Activated T-cell treated with anti-CD3 and anti-CD28 coated beads for 1 hour (primary cell): Measurements from ENCODE around the gene ITGB5.
"Not testable (repeated sequence)": the region's sequence is repeated elsewhere in the genome, so short reads cannot be mapped to it uniquely, and the experiment has no call there.

Experiments
- DNase-seq: peaks from one replicate; pipeline ENCODE4 v3.0.0-alpha.2; 2020; ENCODE audit warnings: low read depth

Gene ITGB5

DNA sequence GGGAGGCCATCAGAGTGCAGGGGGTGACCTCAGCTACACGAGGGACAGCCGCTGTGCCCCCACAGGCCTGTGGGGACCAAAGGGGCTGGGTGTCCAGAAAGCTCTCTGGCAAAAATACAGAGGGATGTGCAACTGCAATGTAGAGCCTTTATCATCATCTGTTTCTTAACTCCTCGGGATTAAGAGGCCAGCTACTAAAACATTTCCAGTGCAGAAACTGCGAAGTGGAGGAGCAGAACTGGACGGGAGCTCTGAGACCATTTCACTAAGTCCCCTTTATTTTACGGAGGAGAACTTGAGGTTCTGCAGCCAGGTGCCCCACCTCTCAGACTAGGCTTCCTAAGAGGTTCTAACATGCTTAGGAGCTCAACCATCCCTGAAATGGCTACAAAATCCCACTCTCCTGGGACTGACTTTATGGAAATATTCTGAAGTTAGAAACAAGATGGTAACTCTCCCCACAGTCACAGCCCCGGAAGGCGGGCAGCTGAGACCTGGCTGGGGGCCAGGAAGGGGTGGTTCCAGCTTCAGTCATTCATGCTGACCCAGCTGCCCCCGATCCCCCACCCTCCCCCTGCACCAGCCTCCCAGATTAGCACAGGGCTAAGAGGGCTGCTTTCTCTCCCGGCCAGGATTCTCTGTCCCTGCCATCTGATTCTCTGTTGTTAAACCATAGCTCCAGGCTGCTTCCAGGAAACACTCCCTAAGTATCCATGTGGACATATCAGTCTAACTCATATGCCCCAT is 116.7 kb downstream of the ITGB5 start:
- DNase-seq = no peak

DNA sequence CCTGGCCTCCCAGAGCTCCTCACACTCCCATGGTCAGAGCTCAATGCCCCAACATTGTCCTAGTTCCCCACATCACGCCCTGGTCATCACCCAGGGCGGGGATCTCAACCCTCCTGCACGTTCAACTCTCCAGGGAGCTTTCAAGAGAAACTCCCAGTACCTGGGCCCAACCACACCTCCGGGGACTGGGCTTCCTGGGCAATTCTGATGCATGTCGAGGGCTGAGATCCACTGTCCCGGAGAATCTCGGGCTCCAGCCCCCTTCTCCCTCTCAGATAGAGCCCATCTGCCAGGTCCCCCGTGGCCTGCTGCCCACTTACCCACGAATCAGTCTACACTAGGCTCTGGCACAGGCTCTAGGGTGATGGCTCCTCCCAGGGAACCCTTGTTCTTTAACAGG is 117.7 kb downstream of the ITGB5 start:
- DNase-seq = no peak

DNA sequence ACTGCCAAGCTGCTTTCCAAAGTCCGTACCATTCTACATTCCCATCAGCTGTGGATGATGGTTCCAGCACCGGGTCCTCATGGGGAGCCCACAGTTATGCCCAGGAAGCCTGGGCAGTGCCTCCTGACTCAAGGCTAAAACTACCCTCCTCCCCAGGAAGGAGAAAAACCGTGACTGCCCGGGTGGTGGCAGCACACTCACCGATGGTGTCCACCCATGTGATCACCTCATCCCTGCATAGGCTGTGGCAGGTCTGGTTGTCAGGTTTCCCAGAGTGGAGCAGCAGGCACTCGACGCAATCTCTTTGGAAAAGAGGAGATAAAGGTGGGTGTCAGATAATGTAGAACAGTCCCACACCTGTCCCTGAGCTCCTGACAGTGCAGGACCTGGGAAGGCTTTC is 118.4 kb downstream of the ITGB5 start:
- DNase-seq = no peak

DNA sequence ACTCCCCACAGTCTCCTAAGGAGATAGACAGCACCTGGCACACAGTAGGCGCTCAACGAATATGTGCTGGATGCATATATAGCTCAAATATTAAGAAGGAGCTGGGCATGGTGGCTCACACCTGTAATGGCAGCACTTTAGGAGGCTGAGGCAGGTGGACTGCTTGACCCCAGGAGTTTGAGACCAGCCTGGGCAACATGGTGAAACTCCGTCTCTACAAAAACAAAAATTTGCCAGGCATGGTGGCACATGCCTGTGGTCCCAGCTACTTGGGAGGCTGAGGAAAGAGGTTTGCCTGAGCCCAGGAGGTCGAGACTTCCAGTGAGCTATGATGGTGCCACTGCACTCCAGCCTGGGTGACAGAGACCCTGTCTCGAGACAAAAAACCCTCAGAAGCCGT is 119.5 kb downstream of the ITGB5 start:
- no peak for DNase-seq

DNA sequence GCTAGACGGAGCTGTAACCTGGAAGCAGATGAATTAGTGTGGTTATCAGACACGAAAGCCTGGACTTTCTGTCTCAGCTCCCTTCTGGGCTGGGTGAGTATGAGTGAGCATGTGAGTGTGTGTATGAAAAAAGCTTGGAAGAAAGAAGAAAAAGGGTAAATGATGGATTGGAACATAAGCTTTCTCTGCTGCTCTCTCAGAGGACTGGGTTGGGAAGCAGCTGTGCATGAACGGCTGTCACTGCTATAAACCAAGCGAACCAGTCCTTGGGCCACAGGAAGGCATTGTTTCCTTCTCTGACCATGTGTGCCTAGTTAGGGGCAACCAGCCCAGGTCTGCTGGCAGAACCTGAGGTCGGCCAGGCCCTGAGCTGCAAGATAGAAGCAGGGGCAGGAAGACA is 119.9 kb downstream of the ITGB5 start:
- DNase-seq = no peak

DNA sequence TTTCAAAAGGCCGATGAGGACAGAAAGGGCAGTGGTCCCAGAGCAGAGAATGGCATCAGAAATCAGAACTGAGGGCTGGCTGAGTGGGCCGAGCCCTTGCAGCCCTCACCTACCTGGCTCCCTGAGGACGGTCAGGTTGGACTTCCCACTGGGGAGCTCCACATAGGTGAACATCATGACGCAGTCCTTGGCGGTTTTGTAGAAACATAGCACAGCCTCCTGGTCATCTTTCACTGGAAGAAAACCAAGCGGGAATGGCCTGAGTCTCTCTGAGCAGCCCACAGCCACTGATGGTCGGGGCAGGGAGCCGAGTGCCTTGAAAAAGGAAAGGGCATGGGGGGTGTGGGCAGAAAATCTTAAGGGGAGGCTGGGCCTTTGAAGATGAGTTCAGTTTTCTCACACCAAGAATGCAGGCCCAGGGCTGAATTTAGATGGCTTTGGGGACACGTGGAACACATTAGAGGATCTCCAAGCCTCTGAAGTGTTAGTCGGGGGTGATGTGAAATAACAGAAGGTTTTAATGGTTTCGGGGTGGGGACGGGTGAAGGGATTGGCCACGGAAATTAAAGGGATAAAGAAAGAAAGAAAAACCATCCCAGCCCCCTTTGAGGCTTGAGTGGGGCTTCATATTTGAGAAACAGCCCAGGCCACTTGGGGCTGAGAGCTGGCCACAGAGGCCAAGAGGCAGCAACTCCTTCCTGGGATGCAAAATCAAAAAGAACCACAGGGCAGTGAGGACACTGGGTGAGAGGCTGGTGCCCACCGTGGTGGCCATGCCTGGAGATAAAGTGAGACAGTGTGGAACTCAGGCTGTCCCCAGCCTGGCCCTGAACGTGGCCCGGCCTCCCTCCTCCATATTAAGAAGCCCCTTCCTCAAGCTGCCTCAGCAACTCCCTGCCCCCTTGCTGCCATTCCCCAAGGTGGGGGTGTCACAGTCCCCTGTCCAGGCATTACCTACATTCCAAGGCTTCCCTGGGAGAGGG is 120.8 kb downstream of the ITGB5 start:
- DNase-seq = no peak

DNA sequence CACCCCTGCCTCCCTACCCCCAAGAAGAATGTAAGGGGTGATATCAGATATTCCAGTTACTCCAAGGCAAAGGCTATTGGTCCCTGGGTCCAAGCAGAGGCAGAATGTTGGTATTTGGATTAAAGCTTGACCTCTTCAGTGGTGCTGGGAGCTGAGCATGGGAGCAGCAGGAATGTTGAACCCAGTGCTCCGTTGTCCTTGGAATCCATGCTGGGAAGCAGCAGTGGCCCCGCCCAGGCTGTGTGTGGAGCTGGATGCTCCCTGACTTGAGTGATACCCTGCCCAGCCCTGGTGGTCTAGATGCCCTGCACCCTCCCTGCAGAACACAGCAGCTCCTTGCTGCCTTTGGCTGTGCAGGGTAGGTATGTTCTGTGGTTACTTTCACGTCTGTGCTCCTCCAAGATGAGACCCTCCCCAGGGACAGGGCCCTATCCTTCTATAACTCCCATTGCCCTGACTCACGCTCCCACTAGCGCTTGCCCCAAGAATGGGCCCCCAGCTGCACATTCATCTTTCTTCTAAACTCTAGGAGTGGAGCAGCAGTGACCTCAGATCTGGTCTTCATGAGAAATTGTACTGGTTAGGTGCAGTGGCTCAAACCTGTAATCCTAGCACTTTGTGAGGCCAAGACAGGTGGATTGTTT is 121.8 kb downstream of the ITGB5 start:
- no peak for DNase-seq

DNA sequence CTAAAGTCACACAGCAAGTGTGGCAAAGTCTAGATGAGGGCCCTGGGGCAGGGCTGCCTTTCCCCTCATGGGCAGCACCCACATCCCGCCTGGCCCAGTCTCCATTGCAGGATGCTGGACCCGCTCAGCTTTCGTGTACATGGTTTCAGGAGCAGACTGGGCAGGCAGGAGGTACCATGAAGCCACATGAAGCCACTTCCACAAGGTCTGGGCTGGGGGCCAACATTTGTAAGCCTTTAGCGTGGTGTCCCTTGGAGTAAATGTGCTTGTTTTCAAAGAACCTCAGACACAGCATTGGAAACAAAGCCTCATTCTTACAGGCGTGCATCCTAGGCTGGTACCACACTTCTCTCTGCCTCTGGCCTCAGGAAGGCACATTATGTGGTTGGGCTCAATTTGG is 122.4 kb downstream of the ITGB5 start:
- DNase-seq = no peak

DNA sequence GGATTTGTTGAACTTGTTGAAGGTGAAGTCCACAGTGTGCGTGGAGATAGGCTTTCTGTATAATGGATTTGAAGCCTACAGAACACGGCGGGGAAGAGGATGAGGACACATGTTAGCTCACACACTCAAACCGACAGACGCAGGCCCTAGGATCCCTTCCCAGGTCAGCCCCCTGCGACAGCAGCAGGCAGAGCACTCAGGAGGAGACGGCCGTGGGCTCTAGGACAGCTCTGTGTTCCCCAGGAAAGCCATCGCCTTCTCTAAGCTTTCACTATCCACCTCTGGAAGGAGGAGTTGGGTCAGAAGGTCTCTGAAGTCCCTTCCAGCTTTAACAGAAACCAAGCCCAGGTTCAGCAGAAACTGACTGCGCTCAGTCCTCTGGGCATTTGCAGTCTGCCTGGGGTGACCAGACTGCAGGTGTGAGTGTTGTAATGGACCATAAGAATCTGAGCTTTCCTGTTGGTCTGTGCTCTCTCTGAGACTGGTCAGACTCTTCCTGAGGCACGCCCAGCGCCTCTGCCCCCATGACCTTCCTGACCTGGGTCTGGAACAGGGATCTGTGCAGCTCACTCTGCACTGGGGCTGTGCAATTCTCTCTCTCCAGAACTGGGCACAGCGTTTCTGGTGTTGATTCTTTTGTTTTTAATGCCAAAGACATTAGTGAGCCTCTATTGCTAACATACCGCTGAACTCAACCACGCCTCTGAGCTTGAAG is 123.4 kb downstream of the ITGB5 start:
- no peak for DNase-seq

DNA sequence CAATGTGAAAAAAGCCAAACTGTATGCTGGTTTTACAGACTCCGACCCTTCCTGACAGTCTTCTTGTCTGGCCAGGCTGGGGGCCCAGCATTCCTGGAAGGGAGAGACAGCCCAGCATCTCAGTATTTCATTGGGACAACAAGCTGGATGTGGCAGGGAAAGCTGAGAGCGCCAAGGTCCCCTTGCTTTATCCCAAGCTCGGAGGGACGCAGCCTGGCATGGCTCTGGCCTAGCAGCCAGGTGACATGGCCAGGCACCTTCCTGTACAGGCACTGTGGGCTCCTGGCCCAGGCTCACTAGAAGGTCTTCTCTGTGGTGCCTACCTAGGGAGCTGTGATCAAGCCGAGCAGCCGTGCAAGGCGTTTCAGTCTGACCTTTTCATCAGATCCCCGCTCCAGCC is 124.0 kb downstream of the ITGB5 start:
- DNase-seq = no peak

DNA sequence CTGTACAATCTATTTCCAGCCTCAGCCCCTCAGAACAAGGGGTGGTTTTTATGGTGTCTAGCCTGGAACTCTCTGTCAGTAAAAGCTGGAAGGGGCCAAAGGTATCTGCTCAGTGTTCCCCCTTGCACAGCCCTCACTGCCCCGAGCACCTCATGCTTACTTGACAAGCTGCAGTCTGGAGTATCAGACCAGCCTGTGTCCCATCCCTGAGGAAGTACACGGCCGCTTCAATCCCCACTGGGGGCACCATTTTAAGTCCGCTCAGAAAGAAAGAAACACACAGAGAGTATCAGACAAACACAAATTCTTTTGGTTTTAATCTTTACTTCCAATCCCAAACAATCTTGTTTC is 124.5 kb downstream of the ITGB5 start:
- DNase-seq = no peak

DNA sequence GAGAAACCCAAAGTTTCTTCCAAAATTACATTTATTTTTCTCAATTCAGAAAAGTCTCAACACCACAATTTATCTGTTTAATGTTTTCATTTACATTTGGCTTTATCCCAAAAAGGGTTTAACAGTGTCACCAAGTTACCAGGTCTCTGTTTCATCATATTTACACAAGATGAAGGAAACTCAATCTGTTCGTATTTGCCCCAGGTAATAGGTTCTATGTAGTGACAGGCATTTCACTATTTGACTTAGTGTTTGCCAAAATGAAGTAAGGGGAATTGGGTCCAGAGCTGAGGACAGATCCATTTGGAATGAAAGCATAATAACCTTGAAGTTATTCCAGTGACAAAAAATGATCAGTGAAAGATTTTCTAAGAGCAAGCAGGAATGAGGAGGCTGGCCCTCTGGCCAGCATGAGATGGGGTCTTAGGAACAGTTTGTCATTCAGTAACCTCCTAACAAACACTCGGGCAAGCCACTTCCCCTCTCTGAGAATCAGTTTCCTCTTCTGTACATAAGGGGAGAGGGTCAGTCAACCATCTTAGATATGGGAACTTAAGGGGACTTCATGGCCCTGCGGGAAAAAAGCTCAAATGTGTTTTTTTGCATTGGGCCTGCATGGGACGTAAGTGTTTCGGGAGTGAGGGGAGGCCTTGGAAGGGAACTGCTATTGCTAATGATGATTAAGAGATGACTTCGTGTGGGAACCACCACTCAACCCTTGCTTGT is 125.1 kb downstream of the ITGB5 start:
- DNase-seq = no peak

DNA sequence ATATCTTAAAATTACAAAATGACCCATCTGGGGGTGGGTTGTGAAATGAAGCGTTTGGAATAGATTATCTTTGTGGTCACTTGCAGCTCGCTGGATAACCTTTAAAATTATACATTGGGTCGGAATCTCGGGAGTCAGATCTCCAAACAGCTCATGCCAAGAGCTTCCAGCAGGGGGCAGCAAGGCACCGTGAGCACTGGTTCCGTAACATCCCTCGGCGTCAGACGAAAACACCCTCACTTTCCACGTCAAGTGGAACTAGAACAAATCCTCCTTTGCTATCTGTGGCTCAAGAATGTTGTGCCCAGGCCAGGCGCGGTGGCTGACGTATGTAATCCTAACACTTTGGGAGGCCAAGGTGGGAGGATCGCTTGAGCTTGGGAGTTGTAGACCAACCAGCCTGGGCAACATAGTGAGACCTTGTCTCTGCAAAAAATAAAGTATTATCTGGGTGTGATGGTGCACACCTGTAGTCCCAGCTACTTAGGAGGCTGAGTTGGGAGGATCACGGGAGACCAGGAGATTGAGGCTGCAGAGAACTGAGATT is 125.8 kb downstream of the ITGB5 start:
- DNase-seq = peak; percentile 79

DNA sequence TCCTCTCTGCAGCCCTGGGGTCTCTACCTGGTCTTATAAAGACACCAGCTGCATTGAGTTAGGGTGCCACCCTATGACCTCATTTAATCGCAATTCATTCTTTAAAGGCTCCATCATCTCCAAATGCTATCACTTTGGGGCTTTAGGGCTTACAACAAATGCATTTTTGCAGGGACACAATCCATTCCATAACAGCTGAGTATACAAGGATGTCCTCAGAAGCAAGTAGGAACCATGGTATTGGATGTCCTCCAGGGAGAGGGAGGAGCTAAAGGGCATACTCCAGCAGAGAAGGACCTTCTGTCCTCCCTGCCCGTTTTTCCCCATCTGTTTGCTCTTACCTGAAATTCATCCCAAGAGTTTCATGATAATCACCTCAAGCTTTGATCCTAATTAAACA is 126.6 kb downstream of the ITGB5 start:
- no peak for DNase-seq

DNA sequence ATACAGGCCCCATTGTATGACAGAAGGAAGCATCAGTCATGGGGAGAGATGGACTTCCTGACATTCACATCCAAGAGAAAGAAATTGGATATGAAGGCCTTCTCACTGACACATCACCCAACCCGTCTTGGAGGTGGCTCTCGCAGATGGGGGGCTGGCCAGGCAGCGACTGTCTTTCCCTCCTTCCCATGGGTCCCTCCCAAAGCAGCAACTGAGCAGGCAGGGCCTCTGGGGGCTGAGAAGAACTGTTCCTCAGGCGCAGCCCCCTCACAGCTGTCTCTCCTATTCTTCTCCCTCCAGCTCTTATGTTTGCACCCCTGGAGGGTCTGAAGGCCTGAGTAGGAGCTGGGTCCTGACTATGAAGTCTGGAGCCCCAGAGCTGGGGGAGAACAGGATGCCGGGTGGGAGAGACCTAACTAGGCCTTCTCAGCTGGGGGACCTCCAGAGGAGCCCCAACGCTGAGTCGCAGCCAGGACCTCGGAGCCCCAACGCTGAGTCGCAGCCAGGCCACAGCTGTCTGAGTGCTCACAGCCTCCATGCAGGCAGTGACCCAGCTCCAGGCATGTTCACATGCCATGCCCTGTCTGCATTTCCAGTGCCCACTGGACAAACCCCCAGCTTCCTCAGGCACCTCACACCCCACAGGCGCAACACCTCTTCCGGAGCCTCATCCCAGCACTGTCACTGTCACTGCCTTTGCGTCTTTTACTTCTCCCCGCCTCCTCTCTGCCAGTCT is 127.3 kb downstream of the ITGB5 start:
- no peak for DNase-seq

DNA sequence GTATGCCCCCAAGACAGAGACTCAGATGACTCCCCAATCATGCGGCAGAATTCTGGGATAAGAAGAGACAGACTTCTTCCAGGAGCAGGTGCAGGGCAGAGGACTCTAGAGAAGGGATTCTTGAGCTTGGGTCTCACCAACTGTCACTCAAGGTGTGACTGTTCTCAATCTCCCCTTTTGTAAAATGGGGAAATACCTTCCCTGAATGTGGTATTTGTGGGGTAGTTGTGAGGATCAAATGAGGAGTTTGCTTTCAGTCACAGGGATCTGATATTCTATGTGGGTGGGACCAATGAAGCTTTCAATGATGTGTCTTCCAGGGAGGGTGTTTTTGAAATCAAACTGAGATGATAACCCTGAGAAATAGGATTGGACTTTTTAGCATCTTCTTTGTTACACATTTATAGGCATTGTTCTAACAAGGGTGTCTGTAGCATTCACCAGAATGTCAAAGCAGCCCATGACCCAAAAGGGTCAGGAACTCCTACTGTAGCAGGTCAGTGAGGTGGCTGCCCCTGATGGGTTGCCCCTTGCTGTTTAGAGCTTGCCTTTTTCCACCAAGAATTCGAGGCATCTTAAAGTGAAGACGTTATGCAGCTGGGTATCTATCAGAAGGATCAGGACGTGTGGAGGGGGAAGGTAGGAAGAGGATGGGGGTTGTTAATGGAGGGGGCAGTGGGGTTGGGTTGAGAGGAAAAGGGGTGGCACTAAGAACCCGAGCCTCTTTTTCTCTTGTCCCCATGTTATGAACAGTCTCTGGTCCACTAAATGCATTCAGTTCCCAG is 128.1 kb downstream of the ITGB5 start:
- no peak for DNase-seq

DNA sequence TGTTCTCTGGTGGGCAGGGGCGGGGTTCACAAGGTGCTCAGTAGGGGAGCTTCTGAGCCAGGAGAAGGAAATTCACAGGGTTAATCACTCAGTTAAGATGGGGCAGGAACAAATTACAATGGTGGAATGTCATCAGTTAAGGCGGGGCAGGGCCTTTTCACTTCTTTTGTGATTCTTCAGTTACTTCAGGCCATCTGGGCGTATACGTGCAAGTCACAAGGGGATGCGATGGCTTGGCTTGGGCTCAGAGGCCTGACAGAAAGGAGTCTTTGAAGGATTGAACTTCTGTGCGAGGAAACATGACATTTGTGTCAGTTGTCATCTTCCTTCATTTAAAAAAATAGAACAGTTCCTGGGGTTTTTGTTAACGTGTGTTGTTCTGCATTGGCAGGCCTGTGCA is 129.2 kb downstream of the ITGB5 start:
- DNase-seq = not testable (repeated sequence)

DNA sequence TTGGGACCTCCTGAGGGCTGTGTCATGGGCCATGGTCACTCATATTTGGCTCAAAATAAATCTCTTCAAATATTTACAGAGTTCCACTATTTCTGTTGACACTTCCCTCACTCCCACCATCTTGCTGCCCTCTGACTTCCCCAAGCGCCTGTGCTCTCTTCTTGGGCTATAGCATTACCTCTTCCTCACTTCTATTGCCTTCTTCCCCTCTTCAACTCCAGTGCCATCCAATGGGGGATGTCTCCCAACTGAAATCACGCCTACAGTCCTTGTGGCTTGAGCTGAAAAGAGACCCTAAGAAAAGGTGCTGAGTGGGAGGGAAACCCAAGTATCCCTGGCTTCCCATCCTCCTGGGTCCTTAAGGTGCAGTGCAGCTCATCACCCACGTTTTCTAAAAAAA is 135.1 kb downstream of the ITGB5 start:
- no peak for DNase-seq

DNA sequence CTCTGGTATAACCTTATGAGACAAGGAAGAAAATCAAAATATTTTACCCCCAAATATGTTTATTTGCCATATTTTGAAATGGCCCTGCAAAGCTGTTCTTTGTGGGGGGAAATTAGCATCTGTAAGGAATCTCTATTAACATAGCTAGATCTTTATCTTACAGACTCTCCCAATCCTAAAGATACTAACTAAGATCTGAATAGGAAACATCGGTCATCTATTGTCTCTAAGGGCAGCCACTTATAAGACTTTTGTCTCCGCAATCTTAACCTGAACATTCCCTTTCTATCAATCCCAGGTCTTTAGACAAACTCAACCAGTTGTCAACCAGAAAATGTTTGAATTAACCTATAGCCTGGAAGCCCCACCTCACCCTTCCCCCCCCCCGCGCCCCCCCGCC is 135.7 kb downstream of the ITGB5 start:
- DNase-seq = no peak

DNA sequence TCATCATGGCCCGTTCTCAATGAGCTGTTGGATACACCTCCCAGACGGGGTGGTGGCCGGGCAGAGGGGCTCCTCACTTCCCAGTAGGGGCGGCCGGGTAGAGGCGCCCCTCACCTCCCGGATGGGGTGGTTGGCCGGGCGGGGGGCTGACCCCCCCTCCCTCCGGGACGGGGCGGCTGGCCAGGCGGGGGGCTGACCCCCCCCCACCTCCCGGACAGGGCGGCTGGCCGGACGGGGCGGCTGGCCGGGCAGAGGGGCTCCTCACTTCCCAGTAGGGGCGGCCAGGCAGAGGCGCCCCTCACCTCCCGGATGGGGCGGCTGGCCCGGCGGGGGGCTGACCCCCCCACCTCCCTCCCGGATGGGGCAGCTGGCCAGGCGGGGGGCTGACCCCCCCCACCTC is 137.3 kb downstream of the ITGB5 start:
- not testable (repeated sequence) for DNase-seq
